IMR-90 (cell line): ENCODE measurements around the gene STRIP2.

Experiments used
- MAFK ChIP-seq: IDR thresholded peaks from 2 replicates; pipeline ENCODE4 v1.6.1; 2012; ENCODE audit warnings: low read depth, low read length, improper control_type of control experiment
- MAZ ChIP-seq: IDR thresholded peaks from 2 replicates; pipeline ENCODE4 v1.6.1; 2012; ENCODE audit warnings: low read depth, mild to moderate bottlenecking, low read length, improper control_type of control experiment, moderate library complexity, borderline replicate concordance
- POLR2A ChIP-seq: IDR thresholded peaks from 2 replicates; pipeline ENCODE4 v1.6.1; 2012; ENCODE audit warnings: mild to moderate bottlenecking, low read depth, low read length
- TF ChIP-seq, protein P1 (sequence below): conservative IDR thresholded peaks from 2 replicates; pipeline ENCODE4 v1.5.1; 2012; ENCODE audit warnings: mild to moderate bottlenecking, low read depth, low read length, improper control_type of control experiment
- TF ChIP-seq, protein P2 (sequence below): fragments of 150-350 bp; IDR thresholded peaks from 2 replicates; pipeline ENCODE4 v1.6.1; 2017; ENCODE audit warnings: mild to moderate bottlenecking, antibody characterized with exemption, low read length, low read depth

DNA sequence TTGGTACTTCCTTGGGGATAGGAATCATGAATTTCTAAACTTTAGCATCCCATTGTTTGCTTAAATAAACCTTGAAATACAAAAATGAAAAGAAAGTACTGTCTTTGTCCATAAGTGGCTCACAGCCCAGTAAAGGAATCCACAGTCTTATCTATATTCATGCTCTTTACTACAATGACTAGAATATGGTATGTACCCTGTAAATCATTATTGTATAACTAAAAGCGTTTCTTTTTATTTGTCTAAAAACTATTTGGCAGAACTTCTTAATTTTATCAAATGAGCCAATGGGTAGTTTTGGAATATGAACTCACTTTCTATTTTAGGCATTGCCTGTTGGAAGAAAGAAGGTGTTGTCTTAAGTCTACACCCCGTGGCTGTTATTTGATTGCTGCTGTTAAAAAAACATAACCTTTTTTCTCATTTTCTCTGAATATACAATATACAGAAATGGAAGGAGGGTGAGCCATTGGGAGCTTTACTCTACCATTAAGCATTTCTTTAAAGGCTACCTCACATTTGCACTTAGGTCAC lies 12.4 kb upstream of the STRIP2 start:
- TF ChIP-seq POLR2A (no peak), MAFK (no peak), MAZ (no peak)
- TF ChIP-seq, protein P1, sequence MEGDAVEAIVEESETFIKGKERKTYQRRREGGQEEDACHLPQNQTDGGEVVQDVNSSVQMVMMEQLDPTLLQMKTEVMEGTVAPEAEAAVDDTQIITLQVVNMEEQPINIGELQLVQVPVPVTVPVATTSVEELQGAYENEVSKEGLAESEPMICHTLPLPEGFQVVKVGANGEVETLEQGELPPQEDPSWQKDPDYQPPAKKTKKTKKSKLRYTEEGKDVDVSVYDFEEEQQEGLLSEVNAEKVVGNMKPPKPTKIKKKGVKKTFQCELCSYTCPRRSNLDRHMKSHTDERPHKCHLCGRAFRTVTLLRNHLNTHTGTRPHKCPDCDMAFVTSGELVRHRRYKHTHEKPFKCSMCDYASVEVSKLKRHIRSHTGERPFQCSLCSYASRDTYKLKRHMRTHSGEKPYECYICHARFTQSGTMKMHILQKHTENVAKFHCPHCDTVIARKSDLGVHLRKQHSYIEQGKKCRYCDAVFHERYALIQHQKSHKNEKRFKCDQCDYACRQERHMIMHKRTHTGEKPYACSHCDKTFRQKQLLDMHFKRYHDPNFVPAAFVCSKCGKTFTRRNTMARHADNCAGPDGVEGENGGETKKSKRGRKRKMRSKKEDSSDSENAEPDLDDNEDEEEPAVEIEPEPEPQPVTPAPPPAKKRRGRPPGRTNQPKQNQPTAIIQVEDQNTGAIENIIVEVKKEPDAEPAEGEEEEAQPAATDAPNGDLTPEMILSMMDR, result no peak
- TF ChIP-seq, protein P2, sequence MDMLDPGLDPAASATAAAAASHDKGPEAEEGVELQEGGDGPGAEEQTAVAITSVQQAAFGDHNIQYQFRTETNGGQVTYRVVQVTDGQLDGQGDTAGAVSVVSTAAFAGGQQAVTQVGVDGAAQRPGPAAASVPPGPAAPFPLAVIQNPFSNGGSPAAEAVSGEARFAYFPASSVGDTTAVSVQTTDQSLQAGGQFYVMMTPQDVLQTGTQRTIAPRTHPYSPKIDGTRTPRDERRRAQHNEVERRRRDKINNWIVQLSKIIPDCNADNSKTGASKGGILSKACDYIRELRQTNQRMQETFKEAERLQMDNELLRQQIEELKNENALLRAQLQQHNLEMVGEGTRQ, result no peak
